ENCODE measurements around the gene ARID1A.

The ARID1A gene

DNA sequence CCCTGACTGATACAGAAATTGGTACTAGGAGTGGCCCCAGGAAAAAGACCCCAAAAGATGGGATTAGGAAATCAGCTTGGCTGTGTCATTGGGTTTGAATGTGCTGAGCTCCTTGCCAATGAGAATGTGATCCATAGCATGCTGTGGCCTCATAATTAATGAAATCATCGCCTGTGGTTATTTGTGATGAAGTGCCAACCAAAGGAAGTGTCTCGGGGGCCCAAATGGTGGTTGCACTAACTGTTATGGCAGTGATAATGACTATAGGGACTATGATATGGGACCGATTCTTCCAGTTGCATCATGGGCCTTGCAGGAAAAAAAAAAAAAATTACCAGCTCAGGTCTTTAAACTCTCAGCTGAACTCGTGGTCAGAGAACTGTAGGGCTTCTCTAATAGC, 115.2 kb downstream of the ARID1A start:
- H3K27ac Mint-ChIP-seq: peak overlapping the region; percentile 85
- H3K27me3 Mint-ChIP-seq: no peaks in the 10 kb centered on the region
- ATAC-seq (ENCODE audit: low read depth) (no peak), DNase-seq (ENCODE audit: low spot score in 2 of 2) (no peak)
- no peaks in the 10 kb centered on the region for H3K9me3 Mint-ChIP-seq
- no peak overlapping the region for H3K4me3 Mint-ChIP-seq
- peaks cover 2% of the 10 kb centered on the region for H3K4me1 Mint-ChIP-seq
- H3K36me3 Mint-ChIP-seq: no peaks in the 10 kb centered on the region

GRCh38 chr1:26811708-26812107, 115.9 kb downstream of the ARID1A start:
- Mint-ChIP-seq H3K4me1 (peaks cover 2% of the 10 kb centered on the region), H3K27me3 (no peaks in the 10 kb centered on the region)
- no peak for DNase-seq (ENCODE audit: low spot score in 2 of 2)

GRCh38 chr1:26814377-26814776, 118.6 kb downstream of the ARID1A start:
- peaks cover 2% of the 10 kb centered on the region for H3K4me1 Mint-ChIP-seq
- no peak overlapping the region for H3K4me3 Mint-ChIP-seq
- ATAC-seq (ENCODE audit: low read depth): no peak
- H3K27me3 Mint-ChIP-seq: no peaks in the 10 kb centered on the region
- no peaks in the 10 kb centered on the region for H3K9me3 Mint-ChIP-seq
- no peaks in the 10 kb centered on the region for H3K36me3 Mint-ChIP-seq
- no peak for DNase-seq (ENCODE audit: low spot score in 2 of 2)
- no peak overlapping the region for H3K27ac Mint-ChIP-seq

More at GRCh38 chr1:26811708-26812107, 115.9 kb downstream of the ARID1A start:
- H3K4me3 Mint-ChIP-seq: no peak overlapping the region
- no peaks in the 10 kb centered on the region for H3K36me3 Mint-ChIP-seq
- no peak overlapping the region for H3K27ac Mint-ChIP-seq
- ATAC-seq (ENCODE audit: low read depth): no peak
- no peaks in the 10 kb centered on the region for H3K9me3 Mint-ChIP-seq

GRCh38 chr1:26814893-26815292, 119.1 kb downstream of the ARID1A start:
- Mint-ChIP-seq H3K27me3 (no peaks in the 10 kb centered on the region), H3K9me3 (no peaks in the 10 kb centered on the region), H3K36me3 (no peaks in the 10 kb centered on the region), H3K4me1 (peaks cover 2% of the 10 kb centered on the region), H3K4me3 (no peak overlapping the region), H3K27ac (no peak overlapping the region)
- ATAC-seq (ENCODE audit: low read depth): no peak
- no peak for DNase-seq (ENCODE audit: low spot score in 2 of 2)

- Mint-ChIP-seq H3K4me1 (peaks cover 16% of the 10 kb centered on the region), H3K9me3 (no peaks in the 10 kb centered on the region), H3K36me3 (no peaks in the 10 kb centered on the region), H3K4me3 (peak overlapping the region; percentile 34), H3K27me3 (no peaks in the 10 kb centered on the region), H3K27ac (no peak overlapping the region)
- peak; percentile 50 to 82 for DNase-seq (ENCODE audit: low spot score in 2 of 2)
- peak; percentile 98 for ATAC-seq (ENCODE audit: low read depth)
These were observed 125.0 kb downstream of the ARID1A start for GRCh38 chr1:26820784-26821269.

DNA sequence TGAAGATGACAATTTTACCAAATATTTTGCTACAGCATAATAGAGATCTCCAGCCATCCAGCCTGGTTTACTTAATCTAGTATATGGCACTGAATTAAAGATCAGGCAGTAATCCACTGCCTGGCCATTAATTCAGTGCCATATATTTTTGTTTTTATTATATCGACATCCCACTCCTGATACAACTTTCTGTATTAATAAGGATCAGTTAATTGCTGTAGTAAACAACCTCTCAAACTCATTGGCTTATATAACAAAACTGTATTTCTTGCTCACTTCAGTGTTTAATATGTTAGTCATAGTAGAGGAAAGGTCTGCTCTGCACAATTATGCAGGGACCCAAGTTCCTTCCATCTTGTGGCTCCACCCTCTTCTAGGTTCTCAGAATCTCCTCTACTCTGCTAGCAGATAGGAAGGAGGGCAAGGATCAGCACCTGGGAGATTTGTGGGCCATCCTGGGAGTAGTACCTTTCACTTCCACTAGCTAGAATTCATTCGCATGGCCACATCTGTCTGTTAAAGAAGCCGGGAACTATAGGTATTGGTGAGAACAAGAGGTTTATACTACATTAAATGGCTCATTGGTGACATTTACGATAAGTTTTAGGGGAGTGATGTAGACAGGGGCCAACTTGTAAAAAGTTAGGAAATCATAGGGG, 127.1 kb downstream of the ARID1A start:
- Mint-ChIP-seq H3K27ac (peak overlapping the region; percentile 41), H3K9me3 (no peaks in the 10 kb centered on the region), H3K36me3 (no peaks in the 10 kb centered on the region), H3K4me1 (peaks cover 21% of the 10 kb centered on the region), H3K27me3 (no peaks in the 10 kb centered on the region), H3K4me3 (no peak overlapping the region)
- no peak for ATAC-seq (ENCODE audit: low read depth)
- DNase-seq (ENCODE audit: low spot score in 2 of 2): no peak

- Mint-ChIP-seq H3K36me3 (peaks cover 3% of the 10 kb centered on the region), H3K4me1 (peaks cover 36% of the 10 kb centered on the region), H3K27ac (no peak overlapping the region), H3K27me3 (no peaks in the 10 kb centered on the region), H3K9me3 (no peaks in the 10 kb centered on the region), H3K4me3 (no peak overlapping the region)
- ATAC-seq (ENCODE audit: low read depth) (no peak), DNase-seq (ENCODE audit: low spot score in 2 of 2) (no peak)
These were observed 128.9 kb downstream of the ARID1A start for GRCh38 chr1:26824731-26825130.

DNA sequence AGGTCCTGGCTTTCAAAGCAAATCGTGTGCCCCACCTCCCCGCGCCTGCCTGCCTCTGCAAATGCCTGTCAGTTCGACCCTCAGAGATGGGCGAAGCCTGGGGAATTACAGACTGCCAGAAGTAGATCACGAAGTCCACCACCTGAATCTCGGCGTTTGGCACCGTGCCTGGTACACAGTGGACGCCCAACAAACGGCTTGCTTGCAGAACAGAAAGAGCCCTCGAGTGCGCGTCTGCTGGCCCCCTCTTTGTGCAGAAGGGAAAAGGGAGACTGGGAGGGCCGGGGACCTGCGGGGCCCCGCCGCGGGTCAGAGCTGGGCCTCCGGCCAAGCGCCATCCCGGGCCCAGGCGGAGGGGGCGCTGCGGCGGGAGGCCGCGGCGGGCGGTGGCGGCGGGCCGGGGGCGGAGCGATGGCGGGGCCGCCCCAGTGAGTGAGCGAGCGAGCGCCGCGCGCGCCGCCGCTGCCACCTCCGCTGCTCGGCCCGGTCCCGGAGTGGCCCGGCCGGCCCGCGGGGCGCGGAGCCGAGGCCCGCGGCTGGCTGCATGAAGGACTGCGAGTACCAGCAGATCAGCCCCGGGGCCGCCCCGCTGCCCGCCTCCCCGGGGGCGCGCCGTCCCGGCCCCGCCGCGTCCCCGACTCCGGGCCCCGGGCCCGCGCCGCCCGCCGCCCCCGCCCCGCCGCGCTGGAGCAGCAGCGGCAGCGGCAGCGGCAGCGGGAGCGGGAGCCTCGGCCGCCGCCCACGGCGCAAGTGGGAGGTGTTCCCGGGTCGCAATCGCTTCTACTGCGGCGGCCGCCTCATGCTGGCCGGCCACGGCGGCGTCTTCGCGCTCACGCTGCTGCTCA, 130.7 kb downstream of the ARID1A start, which contains the start of gene ZDHHC18:
Gene ZDHHC18 (plus strand): TSS at position 428 of the 845 bp plus-strand sequence. CDS start 117 bp downstream, at position 545.
- Mint-ChIP-seq H3K27me3 (no peaks in the 10 kb centered on the region), H3K9me3 (no peaks in the 10 kb centered on the region), H3K4me3 (peak within 1 kb of the TSS; percentile 93), H3K4me1 (peaks cover 32% of the 10 kb centered on the region), H3K27ac (peak within 1 kb of the TSS; percentile 90), H3K36me3 (peaks cover 6% of the 10 kb centered on the region)
- DNase-seq (ENCODE audit: low spot score in 2 of 2): peak; percentile 68 to 81
- ATAC-seq (ENCODE audit: low read depth): peak; percentile 89

- ATAC-seq (ENCODE audit: low read depth) (no peak), DNase-seq (ENCODE audit: low spot score in 2 of 2) (no peak)
- Mint-ChIP-seq H3K4me1 (peaks cover 35% of the 10 kb centered on the region), H3K27me3 (no peaks in the 10 kb centered on the region), H3K36me3 (peaks cover 6% of the 10 kb centered on the region), H3K9me3 (no peaks in the 10 kb centered on the region), H3K4me3 (peak overlapping the region; percentile 93), H3K27ac (peak overlapping the region; percentile 90)
These were observed 131.3 kb downstream of the ARID1A start for GRCh38 chr1:26827106-26827604.

DNA sequence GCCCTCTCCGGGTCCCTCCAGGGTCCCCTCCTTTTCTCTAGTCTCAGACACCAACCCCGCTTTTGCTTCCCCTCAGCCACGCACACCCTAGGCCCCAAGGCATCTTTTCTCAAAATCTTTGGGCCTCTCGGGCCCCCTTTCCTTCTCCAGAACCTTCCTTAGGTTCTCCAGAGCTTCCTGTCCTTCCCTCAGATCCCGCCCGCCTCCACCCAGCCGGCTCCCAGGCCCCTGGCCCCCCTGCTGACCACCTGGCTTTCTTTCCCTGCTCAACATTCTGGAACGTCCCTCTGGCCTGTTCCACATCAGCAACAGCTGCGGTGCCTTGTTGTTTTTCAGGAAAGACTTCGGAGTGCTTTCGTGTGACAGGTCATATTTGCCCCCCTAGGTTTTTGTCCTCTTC, 131.8 kb downstream of the ARID1A start:
- Mint-ChIP-seq H3K4me1 (peaks cover 39% of the 10 kb centered on the region), H3K36me3 (peaks cover 10% of the 10 kb centered on the region), H3K4me3 (peak overlapping the region; percentile 93), H3K27ac (peak overlapping the region; percentile 90), H3K27me3 (no peaks in the 10 kb centered on the region), H3K9me3 (no peaks in the 10 kb centered on the region)
- no peak for ATAC-seq (ENCODE audit: low read depth)
- no peak for DNase-seq (ENCODE audit: low spot score in 2 of 2)

DNA sequence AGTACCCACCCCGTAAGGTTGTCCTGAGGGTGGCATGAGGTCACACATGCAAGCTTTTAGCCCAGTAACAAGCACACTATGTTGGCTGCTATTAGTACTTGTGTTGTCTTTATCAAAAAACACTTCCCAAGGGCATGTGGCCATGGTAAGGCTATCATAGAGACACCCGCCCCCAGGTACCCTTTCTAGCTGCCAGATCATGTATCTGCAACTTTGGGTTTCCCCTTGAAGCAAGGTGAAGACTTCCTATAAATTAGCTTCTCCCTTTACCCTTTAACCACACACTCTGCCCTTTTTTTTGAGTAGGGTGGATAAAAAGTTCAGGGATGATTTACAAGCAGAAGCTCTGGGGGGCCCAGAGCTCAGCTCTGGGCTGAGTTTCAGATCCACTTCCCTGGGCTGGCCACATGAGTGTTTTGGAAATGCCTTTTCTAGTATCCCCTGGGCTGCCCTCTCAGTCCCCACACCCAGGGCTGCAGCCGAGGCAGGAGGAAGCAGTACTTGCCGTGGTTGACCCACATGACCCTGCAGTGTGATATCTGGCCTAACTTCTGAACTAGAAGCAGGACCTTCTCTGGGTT, 132.7 kb downstream of the ARID1A start:
- ATAC-seq (ENCODE audit: low read depth) (peak; percentile 20), DNase-seq (ENCODE audit: low spot score in 2 of 2) (no peak)
- H3K27me3 Mint-ChIP-seq: no peaks in the 10 kb centered on the region

GRCh38 chr1:26829184-26829911, 133.5 kb downstream of the ARID1A start:
- Mint-ChIP-seq H3K4me3 (peak overlapping the region; percentile 37), H3K4me1 (peaks cover 54% of the 10 kb centered on the region), H3K9me3 (no peaks in the 10 kb centered on the region), H3K27me3 (no peaks in the 10 kb centered on the region), H3K36me3 (peaks cover 12% of the 10 kb centered on the region), H3K27ac (peak overlapping the region; percentile 90)
- ATAC-seq (ENCODE audit: low read depth) (no peak), DNase-seq (ENCODE audit: low spot score in 2 of 2) (no peak)

More for the DNA sequence above, 132.7 kb downstream of the ARID1A start:
- H3K9me3 Mint-ChIP-seq: no peaks in the 10 kb centered on the region
- peaks cover 47% of the 10 kb centered on the region for H3K4me1 Mint-ChIP-seq
- H3K4me3 Mint-ChIP-seq: peak overlapping the region; percentile 93
- peaks cover 11% of the 10 kb centered on the region for H3K36me3 Mint-ChIP-seq
- H3K27ac Mint-ChIP-seq: peak overlapping the region; percentile 90

- no peak for ATAC-seq (ENCODE audit: low read depth)
- Mint-ChIP-seq H3K27ac (peak overlapping the region; percentile 100), H3K4me1 (peaks cover 52% of the 10 kb centered on the region), H3K4me3 (no peak overlapping the region), H3K9me3 (no peaks in the 10 kb centered on the region), H3K27me3 (no peaks in the 10 kb centered on the region), H3K36me3 (peaks cover 18% of the 10 kb centered on the region)
- no peak for DNase-seq (ENCODE audit: low spot score in 2 of 2)
These were observed 135.2 kb downstream of the ARID1A start for GRCh38 chr1:26831059-26831458.

Data from memory B cell (primary cell).